ENCODE data around the gene TIMP1. TPM values are rescaled to one million over a fixed set of nuclear protein-coding genes. Genes with fewer than 3 reads are reported as not detected.

The TIMP1 gene
- 62.8 and 64.2 TPM in 2 replicates for total RNA-seq (2014; rRNA removed; shearing (Covaris generic))

- H3K4me3 ChIP-seq, result peak within 1 kb of the TSS; percentile 70
- peak within 1 kb of the TSS; percentile 72 for H3K27ac ChIP-seq
- no peaks in the 10 kb centered on the region for H3K27me3 ChIP-seq
- no peaks in the 10 kb centered on the region for H3K36me3 ChIP-seq
- H3K9me3 ChIP-seq (replicated peaks), result no peaks in the 10 kb centered on the region
- H3K4me1 ChIP-seq, result no peaks in the 10 kb centered on the region
- DNase-seq, result peak; percentile 86 to 90
Observed at GRCh38 chrX:47581731-47582647, at the start of gene TIMP1. TIMP1 (plus strand) TSS chrX:47582436; CDS start chrX:47583416, 980 bp downstream.

GRCh38 chrX:47539860-47540259, 42.4 kb upstream of the TIMP1 start:
- H3K36me3 ChIP-seq, result no peaks in the 10 kb centered on the region
- H3K4me1 ChIP-seq, result no peaks in the 10 kb centered on the region
- no peak for DNase-seq
- no peaks in the 10 kb centered on the region for H3K27me3 ChIP-seq
- no peaks in the 10 kb centered on the region for H3K9me3 ChIP-seq (replicated peaks)
- no peak overlapping the region for H3K27ac ChIP-seq
- H3K4me3 ChIP-seq, result no peak overlapping the region

- Histone ChIP-seq H3K27ac (no peak overlapping the region), H3K4me3 (no peak overlapping the region), H3K36me3 (no peaks in the 10 kb centered on the region), H3K27me3 (no peaks in the 10 kb centered on the region), H3K9me3 (replicated peaks) (no peaks in the 10 kb centered on the region), H3K4me1 (no peaks in the 10 kb centered on the region)
- DNase-seq, result peak; percentile 78 to 87
Observed at GRCh38 chrX:47540754-47541538, 41.3 kb upstream of the TIMP1 start.

GRCh38 chrX:47543496-47543895, 38.7 kb upstream of the TIMP1 start:
- H3K36me3 ChIP-seq, result no peaks in the 10 kb centered on the region

GRCh38 chrX:47556045-47556623, 26.1 kb upstream of the TIMP1 start:
- H3K9me3 ChIP-seq (replicated peaks), result no peaks in the 10 kb centered on the region
- no peaks in the 10 kb centered on the region for H3K27me3 ChIP-seq
- peak overlapping the region; percentile 74 for H3K27ac ChIP-seq
- peak overlapping the region; percentile 62 for H3K4me3 ChIP-seq
- no peaks in the 10 kb centered on the region for H3K4me1 ChIP-seq
- H3K36me3 ChIP-seq, result no peaks in the 10 kb centered on the region
- DNase-seq, result peak; percentile 88 to 89

More at GRCh38 chrX:47543496-47543895, 38.7 kb upstream of the TIMP1 start:
- no peak for DNase-seq
- Histone ChIP-seq H3K9me3 (replicated peaks) (no peaks in the 10 kb centered on the region), H3K27ac (no peak overlapping the region), H3K4me1 (no peaks in the 10 kb centered on the region), H3K27me3 (no peaks in the 10 kb centered on the region), H3K4me3 (no peak overlapping the region)

GRCh38 chrX:47558436-47558835, 23.8 kb upstream of the TIMP1 start:
- Histone ChIP-seq H3K9me3 (replicated peaks) (no peaks in the 10 kb centered on the region), H3K4me3 (no peak overlapping the region), H3K36me3 (no peaks in the 10 kb centered on the region), H3K27ac (no peak overlapping the region), H3K4me1 (no peaks in the 10 kb centered on the region), H3K27me3 (no peaks in the 10 kb centered on the region)
- DNase-seq, result no peak

- Histone ChIP-seq H3K4me1 (no peaks in the 10 kb centered on the region), H3K27me3 (no peaks in the 10 kb centered on the region), H3K27ac (peak overlapping the region; percentile 94), H3K4me3 (peak overlapping the region; percentile 90), H3K9me3 (replicated peaks) (no peaks in the 10 kb centered on the region), H3K36me3 (0 out of 2 replicates have a peak, but pooled peaks cover 2% of the 10 kb centered on the region)
- no peak for DNase-seq
Observed at GRCh38 chrX:47560179-47560933, 21.9 kb upstream of the TIMP1 start.

- H3K4me1 ChIP-seq, result no peaks in the 10 kb centered on the region
- no peaks in the 10 kb centered on the region for H3K9me3 ChIP-seq (replicated peaks)
- H3K27me3 ChIP-seq, result no peaks in the 10 kb centered on the region
- H3K36me3 ChIP-seq, result 0 out of 2 replicates have a peak, but pooled peaks cover 2% of the 10 kb centered on the region
- peak; percentile 97 for DNase-seq
- peak within 1 kb of the TSS; percentile 90 for H3K4me3 ChIP-seq
- peak within 1 kb of the TSS; percentile 94 for H3K27ac ChIP-seq
Observed at GRCh38 chrX:47560934-47561658, 21.1 kb upstream of the TIMP1 start, which contains the start of gene ARAF. ARAF (plus strand) TSS chrX:47561205; CDS start chrX:47562968, 1,763 bp downstream.

- H3K36me3 ChIP-seq, result 0 out of 2 replicates have a peak, but pooled peaks cover 2% of the 10 kb centered on the region
- H3K9me3 ChIP-seq (replicated peaks), result no peaks in the 10 kb centered on the region
- H3K27ac ChIP-seq, result peak overlapping the region; percentile 94
- H3K4me1 ChIP-seq, result no peaks in the 10 kb centered on the region
- H3K27me3 ChIP-seq, result no peaks in the 10 kb centered on the region
- peak overlapping the region; percentile 90 for H3K4me3 ChIP-seq
- DNase-seq, result no peak
Observed at GRCh38 chrX:47561659-47562151, 20.5 kb upstream of the TIMP1 start.

GRCh38 chrX:47562615-47563243, 19.5 kb upstream of the TIMP1 start:
- no peak overlapping the region for H3K4me3 ChIP-seq
- no peaks in the 10 kb centered on the region for H3K4me1 ChIP-seq
- peak in 1 of 2 experiments; percentile 32 for DNase-seq
- H3K9me3 ChIP-seq (replicated peaks), result no peaks in the 10 kb centered on the region
- H3K27ac ChIP-seq, result no peak overlapping the region
- 0 out of 2 replicates have a peak, but pooled peaks cover 2% of the 10 kb centered on the region for H3K36me3 ChIP-seq
- no peaks in the 10 kb centered on the region for H3K27me3 ChIP-seq

GRCh38 chrX:47563801-47564315, 18.4 kb upstream of the TIMP1 start:
- H3K27ac ChIP-seq, result no peak overlapping the region

GRCh38 chrX:47564438-47565085, 17.7 kb upstream of the TIMP1 start:
- Histone ChIP-seq H3K9me3 (replicated peaks) (no peaks in the 10 kb centered on the region), H3K36me3 (0 out of 2 replicates have a peak, but pooled peaks cover 2% of the 10 kb centered on the region), H3K27me3 (no peaks in the 10 kb centered on the region), H3K4me1 (no peaks in the 10 kb centered on the region), H3K4me3 (no peak overlapping the region), H3K27ac (no peak overlapping the region)
- DNase-seq, result no peak

More at GRCh38 chrX:47563801-47564315, 18.4 kb upstream of the TIMP1 start:
- H3K36me3 ChIP-seq, result 0 out of 2 replicates have a peak, but pooled peaks cover 2% of the 10 kb centered on the region
- no peak for DNase-seq
- no peak overlapping the region for H3K4me3 ChIP-seq
- H3K9me3 ChIP-seq (replicated peaks), result no peaks in the 10 kb centered on the region
- no peaks in the 10 kb centered on the region for H3K4me1 ChIP-seq
- H3K27me3 ChIP-seq, result no peaks in the 10 kb centered on the region

Data from SJCRH30 (cell line).